HEK293 (cell line): ENCODE data around the gene AP1G2.

Experiments used
- CTCF ChIA-PET: fragments of 350-600 bp; formaldehyde crosslinking; extraction: SDS; loops from one replicate; lab custom pipeline; 2021; ENCODE audit warnings: antibody characterized with exemption; lab: Yijun Ruan, JAX
- POLR2A ChIA-PET: fragments of 300-600 bp; formaldehyde crosslinking; extraction: SDS; loops from one replicate; lab custom pipeline; 2020; ENCODE audit warnings: antibody characterized with exemption, inconsistent platforms; lab: Yijun Ruan, JAX
- H3K27ac ChIP-seq: fragments of 200-500 bp; sonication (Bioruptor generic); 2 replicates; pipeline ENCODE4 v1.5.1; 2014; ENCODE audit warnings: low read depth, low read length, control low read depth, inconsistent platforms; ENCODE audit errors: extremely low read depth
- H3K36me3 ChIP-seq, 2 experiments: fragments of 200-500 bp in 1 of 2; sonication (Bioruptor generic) in 1 of 2; 1 replicate in 1 of 2; 2 replicates in 1 of 2; pipeline ENCODE4 v1.5.1; 2014 to 2017; ENCODE audit warnings: inconsistent platforms in 2 of 2, low read length in 2 of 2; ENCODE audit not compliant: control insufficient read depth in 2 of 2, insufficient read depth in 1 of 2
- H3K4me1 ChIP-seq: fragments of 200-500 bp; sonication (Bioruptor generic); 2 replicates; pipeline ENCODE4 v1.5.1; 2014; ENCODE audit warnings: mild to moderate bottlenecking, low read length, inconsistent platforms; ENCODE audit not compliant: control insufficient read depth, insufficient read depth
- H3K4me3 ChIP-seq: 2 replicates; pipeline ENCODE4 v1.5.1; 2011; ENCODE audit warnings: low read depth, mild to moderate bottlenecking, control low read depth, low read length, moderate library complexity
- H3K9me3 ChIP-seq: fragments of 200-500 bp; sonication (Bioruptor generic); 2 replicates; pipeline ENCODE4 v1.5.1; 2014; ENCODE audit warnings: low read depth, low read length, inconsistent platforms; ENCODE audit not compliant: control insufficient read depth, insufficient read depth
- BCL11A ChIP-seq: fragments of 450-650 bp; formaldehyde crosslinking; IDR thresholded peaks from 2 replicates; pipeline ENCODE4 v1.5.1; 2016; ENCODE audit warnings: low read depth, missing biosample characterization, missing genetic modification characterization
- ELK4 ChIP-seq: IDR thresholded peaks from 2 replicates; pipeline ENCODE4 v1.6.1; 2011; ENCODE audit warnings: mild to moderate bottlenecking, low read depth, low read length, borderline replicate concordance
- KLF8 ChIP-seq: fragments of 450-650 bp; formaldehyde crosslinking; IDR thresholded peaks from 2 replicates; pipeline ENCODE4 v1.5.1; 2016; ENCODE audit warnings: missing biosample characterization, missing genetic modification characterization
- REPIN1 ChIP-seq: fragments of 450-650 bp; formaldehyde crosslinking; IDR thresholded peaks from 2 replicates; pipeline ENCODE4 v1.5.1; 2017; ENCODE audit warnings: missing biosample characterization, missing genetic modification characterization, low read depth
- WT1 ChIP-seq: fragments of 450-650 bp; formaldehyde crosslinking; IDR thresholded peaks from 2 replicates; pipeline ENCODE4 v1.5.1; 2016; ENCODE audit warnings: missing biosample characterization, missing genetic modification characterization
- YY2 ChIP-seq: fragments of 450-650 bp; formaldehyde crosslinking; IDR thresholded peaks from 2 replicates; pipeline ENCODE4 v1.5.1; 2016; ENCODE audit warnings: missing biosample characterization, missing genetic modification characterization
- ZFHX2 ChIP-seq: fragments of 450-650 bp; formaldehyde crosslinking; conservative IDR thresholded peaks from 2 replicates; pipeline ENCODE4 v1.5.1; 2016; ENCODE audit warnings: missing biosample characterization, missing genetic modification characterization
- ZFP37 ChIP-seq: fragments of 450-650 bp; formaldehyde crosslinking; IDR thresholded peaks from 2 replicates; pipeline ENCODE4 v1.5.1; 2016; ENCODE audit warnings: missing biosample characterization, missing genetic modification characterization
- ZFP41 ChIP-seq: fragments of 450-650 bp; formaldehyde crosslinking; IDR thresholded peaks from 2 replicates; pipeline ENCODE4 v1.5.1; 2016; ENCODE audit warnings: missing biosample characterization, missing genetic modification characterization, borderline replicate concordance
- ZNF2 ChIP-seq: fragments of 450-650 bp; formaldehyde crosslinking; IDR thresholded peaks from 2 replicates; pipeline ENCODE4 v1.5.1; 2016; ENCODE audit warnings: missing biosample characterization, missing genetic modification characterization
- ZNF214 ChIP-seq: fragments of 450-650 bp; formaldehyde crosslinking; IDR thresholded peaks from 2 replicates; pipeline ENCODE4 v1.5.1; 2017; ENCODE audit warnings: missing biosample characterization, mild to moderate bottlenecking, missing genetic modification characterization, borderline replicate concordance
- ZNF26 ChIP-seq: fragments of 450-650 bp; formaldehyde crosslinking; IDR thresholded peaks from 2 replicates; pipeline ENCODE4 v1.5.1; 2016; ENCODE audit warnings: missing biosample characterization, missing genetic modification characterization
- ZNF266 ChIP-seq: fragments of 450-650 bp; formaldehyde crosslinking; IDR thresholded peaks from 2 replicates; pipeline ENCODE4 v1.5.1; 2016; ENCODE audit warnings: missing biosample characterization, missing genetic modification characterization, low read depth
- ZNF362 ChIP-seq: fragments of 450-650 bp; formaldehyde crosslinking; IDR thresholded peaks from 2 replicates; pipeline ENCODE4 v1.5.1; 2016; ENCODE audit warnings: missing biosample characterization, missing genetic modification characterization
- ZNF37A ChIP-seq: fragments of 450-650 bp; IDR thresholded peaks from 2 replicates; pipeline ENCODE4 v1.5.1; 2018; ENCODE audit warnings: missing biosample characterization, missing genetic modification characterization
- ZNF394 ChIP-seq: fragments of 450-650 bp; formaldehyde crosslinking; IDR thresholded peaks from 2 replicates; pipeline ENCODE4 v1.5.1; 2016; ENCODE audit warnings: missing biosample characterization, missing genetic modification characterization, mild to moderate bottlenecking, moderate library complexity, borderline replicate concordance
- ZNF423 ChIP-seq: fragments of 450-650 bp; formaldehyde crosslinking; IDR thresholded peaks from 2 replicates; pipeline ENCODE4 v1.5.1; 2016; ENCODE audit warnings: missing biosample characterization, missing genetic modification characterization
- ZNF449 ChIP-seq: fragments of 450-650 bp; formaldehyde crosslinking; IDR thresholded peaks from 2 replicates; pipeline ENCODE4 v1.5.1; 2017; ENCODE audit warnings: missing biosample characterization, mild to moderate bottlenecking, missing genetic modification characterization, moderate library complexity
- ZNF501 ChIP-seq: fragments of 450-650 bp; formaldehyde crosslinking; IDR thresholded peaks from 2 replicates; pipeline ENCODE4 v1.5.1; 2016; ENCODE audit warnings: missing biosample characterization, missing genetic modification characterization
- ZNF549 ChIP-seq: fragments of 450-650 bp; IDR thresholded peaks from 2 replicates; pipeline ENCODE4 v1.5.1; 2018; ENCODE audit warnings: missing biosample characterization, missing genetic modification characterization, mild to moderate bottlenecking, inconsistent platforms, moderate library complexity
- ZNF596 ChIP-seq: fragments of 450-650 bp; IDR thresholded peaks from 2 replicates; pipeline ENCODE4 v1.5.0; 2018; ENCODE audit warnings: missing biosample characterization, mild to moderate bottlenecking, missing genetic modification characterization, moderate library complexity
- ZNF747 ChIP-seq: fragments of 450-650 bp; formaldehyde crosslinking; IDR thresholded peaks from 2 replicates; pipeline ENCODE4 v1.5.1; 2016; ENCODE audit warnings: missing biosample characterization, missing genetic modification characterization

Gene AP1G2

GRCh38 chr14:23602181-23603095, 34.8 kb upstream of the AP1G2 start:
- no peaks in the 10 kb centered on the region for H3K36me3 ChIP-seq
- TF ChIP-seq ZNF266 = no peak
- TF ChIP-seq ZNF596 (tag by site-specific recombination) = no peak
- no peak for TF ChIP-seq ZNF549 (tag by site-specific recombination)
- no peak for TF ChIP-seq ZNF423 (tag by site-specific recombination)
- no peaks in the 10 kb centered on the region for H3K4me1 ChIP-seq
- ChIA-PET POLR2A (no interaction called here), CTCF (interaction anchor here (0.6 to 1.9 kb wide), 5 partner anchors 13 to 72 kb away, joined by 3 to 4 read pairs (median 3); partner anchors contain the start of gene JPH4)
- no peak overlapping the region for H3K27ac ChIP-seq
- H3K4me3 ChIP-seq = no peak overlapping the region
- H3K9me3 ChIP-seq = no peaks in the 10 kb centered on the region

GRCh38 chr14:23601845-23602180, 34.2 kb upstream of the AP1G2 start:
- Histone ChIP-seq H3K4me1 (no peaks in the 10 kb centered on the region), H3K27ac (no peak overlapping the region), H3K36me3 (no peaks in the 10 kb centered on the region), H3K9me3 (no peaks in the 10 kb centered on the region), H3K4me3 (no peak overlapping the region)
- CTCF ChIA-PET = interaction anchor here (0.6 to 1.9 kb wide), 4 partner anchors 13 to 72 kb away, joined by 3 to 4 read pairs (median 4); no protein-coding TSS in a partner anchor
- TF ChIP-seq KLF8 (tag by site-specific recombination) (no peak), ZNF37A (tag by site-specific recombination) (no peak), YY2 (tag by site-specific recombination) (no peak), REPIN1 (tag by site-specific recombination) (no peak)
- POLR2A ChIA-PET = no interaction called here

- no peak overlapping the region for H3K27ac ChIP-seq
- TF ChIP-seq ZNF362 (tag by site-specific recombination) (no peak), ZNF596 (tag by site-specific recombination) (no peak), BCL11A (tag by site-specific recombination) (no peak)
- no peaks in the 10 kb centered on the region for H3K36me3 ChIP-seq
- POLR2A ChIA-PET = no interaction called here
- no peaks in the 10 kb centered on the region for H3K9me3 ChIP-seq
- CTCF ChIA-PET = interaction anchor here (1.1 to 1.9 kb wide), 2 partner anchors 12 to 31 kb away, joined by 4 read pairs; no protein-coding TSS in a partner anchor
- no peaks in the 10 kb centered on the region for H3K4me1 ChIP-seq
- H3K4me3 ChIP-seq = no peak overlapping the region
Observed at GRCh38 chr14:23601424-23601823, 33.8 kb upstream of the AP1G2 start.

- H3K9me3 ChIP-seq = no peaks in the 10 kb centered on the region
- CTCF ChIA-PET = interaction anchor here (1.5 to 1.9 kb wide), 2 partner anchors 12 kb away, joined by 4 to 7 read pairs; no protein-coding TSS in a partner anchor
- POLR2A ChIA-PET = no interaction called here
- H3K4me3 ChIP-seq = no peak overlapping the region
- no peaks in the 10 kb centered on the region for H3K4me1 ChIP-seq
- H3K27ac ChIP-seq = no peak overlapping the region
- no peaks in the 10 kb centered on the region for H3K36me3 ChIP-seq
- TF ChIP-seq ZNF423 (tag by site-specific recombination) (no peak), WT1 (tag by site-specific recombination) (no peak), ZFP37 (tag by site-specific recombination) (no peak), ZNF2 (tag by site-specific recombination) (no peak), ZNF747 (no peak), ZNF26 (tag by site-specific recombination) (no peak), ZNF449 (no peak), ELK4 (no peak), ZFHX2 (tag by site-specific recombination) (no peak), ZFP41 (tag by site-specific recombination) (no peak), ZNF214 (tag by site-specific recombination) (no peak), ZNF501 (tag by site-specific recombination) (no peak), ZNF394 (tag by site-specific recombination) (no peak)
Observed at GRCh38 chr14:23600806-23601205, 33.2 kb upstream of the AP1G2 start.
